Measurements from ENCODE around the gene BAHCC1.

- TF ChIP-seq, protein P1, sequence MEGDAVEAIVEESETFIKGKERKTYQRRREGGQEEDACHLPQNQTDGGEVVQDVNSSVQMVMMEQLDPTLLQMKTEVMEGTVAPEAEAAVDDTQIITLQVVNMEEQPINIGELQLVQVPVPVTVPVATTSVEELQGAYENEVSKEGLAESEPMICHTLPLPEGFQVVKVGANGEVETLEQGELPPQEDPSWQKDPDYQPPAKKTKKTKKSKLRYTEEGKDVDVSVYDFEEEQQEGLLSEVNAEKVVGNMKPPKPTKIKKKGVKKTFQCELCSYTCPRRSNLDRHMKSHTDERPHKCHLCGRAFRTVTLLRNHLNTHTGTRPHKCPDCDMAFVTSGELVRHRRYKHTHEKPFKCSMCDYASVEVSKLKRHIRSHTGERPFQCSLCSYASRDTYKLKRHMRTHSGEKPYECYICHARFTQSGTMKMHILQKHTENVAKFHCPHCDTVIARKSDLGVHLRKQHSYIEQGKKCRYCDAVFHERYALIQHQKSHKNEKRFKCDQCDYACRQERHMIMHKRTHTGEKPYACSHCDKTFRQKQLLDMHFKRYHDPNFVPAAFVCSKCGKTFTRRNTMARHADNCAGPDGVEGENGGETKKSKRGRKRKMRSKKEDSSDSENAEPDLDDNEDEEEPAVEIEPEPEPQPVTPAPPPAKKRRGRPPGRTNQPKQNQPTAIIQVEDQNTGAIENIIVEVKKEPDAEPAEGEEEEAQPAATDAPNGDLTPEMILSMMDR (IDR thresholded peaks at IDR 0.05; ENCODE audit: low read length): no peak
- TF ChIP-seq EZH2 (IDR thresholded peaks at IDR 0.05; ENCODE audit: borderline replicate concordance, low read length): no peak
Measured at GRCh38 chr17:81493198-81494038, 98.2 kb downstream of the BAHCC1 start.

All from OCI-LY1 (cell line).